HG02642 (cell line): ENCODE results near the gene HNRNPK.
A peak's percentile ranks its signal among the peaks of the same experiment; 100 is the strongest.

Experiments used
- ATAC-seq: cut with Tn5 transposase; IDR thresholded peaks from one replicate; pipeline ENCODE4 v1.9.1; 2021; ENCODE audit warnings: mild to moderate bottlenecking; ENCODE audit not compliant: unreplicated experiment, poor library complexity

HNRNPK gene

GRCh38 chr9:83936523-83936922 lies 43.5 kb downstream of the HNRNPK start:
- no peak for ATAC-seq

- no peak for ATAC-seq
These were observed 44.6 kb downstream of the HNRNPK start for GRCh38 chr9:83935276-83935935.

GRCh38 chr9:83934569-83935275 lies 45.3 kb downstream of the HNRNPK start:
- ATAC-seq: no peak

GRCh38 chr9:83933790-83934189 lies 46.2 kb downstream of the HNRNPK start:
- ATAC-seq: no peak

- no peak for ATAC-seq
These were observed 47.2 kb downstream of the HNRNPK start for GRCh38 chr9:83932851-83933250.

- ATAC-seq: no peak
These were observed 48.0 kb downstream of the HNRNPK start for GRCh38 chr9:83932011-83932410.

GRCh38 chr9:83930881-83931280 lies 49.1 kb downstream of the HNRNPK start:
- ATAC-seq: no peak

GRCh38 chr9:83927591-83927990 lies 52.4 kb downstream of the HNRNPK start:
- ATAC-seq: no peak

- ATAC-seq: peak; percentile 93
These were observed 58.9 kb downstream of the HNRNPK start, which contains the start of gene KIF27 for GRCh38 chr9:83920927-83921707. KIF27 (minus strand) TSS chr9:83921432; CDS start chr9:83915591, 5,841 bp downstream.

GRCh38 chr9:83920469-83920926 lies 59.5 kb downstream of the HNRNPK start:
- peak; percentile 30 for ATAC-seq

- no peak for ATAC-seq
These were observed 60.9 kb downstream of the HNRNPK start for GRCh38 chr9:83919111-83919510.
